B cell (primary cell): Measurements from ENCODE around the gene TBX10.

Experiments
- EZH2 ChIP-seq: IDR thresholded peaks from 2 replicates; pipeline ENCODE4 v1.6.1; 2012; ENCODE audit warnings: borderline replicate concordance, low read depth, mild to moderate bottlenecking, moderate library complexity, low read length; ENCODE audit not compliant: insufficient read depth, poor library complexity, severe bottlenecking
- TF ChIP-seq, protein P1 (sequence below): fragments of 200-600 bp; IDR thresholded peaks from one replicate; pipeline ENCODE4 v1.8.0; 2022; ENCODE audit warnings: antibody characterized with exemption, mild to moderate bottlenecking

DNA sequence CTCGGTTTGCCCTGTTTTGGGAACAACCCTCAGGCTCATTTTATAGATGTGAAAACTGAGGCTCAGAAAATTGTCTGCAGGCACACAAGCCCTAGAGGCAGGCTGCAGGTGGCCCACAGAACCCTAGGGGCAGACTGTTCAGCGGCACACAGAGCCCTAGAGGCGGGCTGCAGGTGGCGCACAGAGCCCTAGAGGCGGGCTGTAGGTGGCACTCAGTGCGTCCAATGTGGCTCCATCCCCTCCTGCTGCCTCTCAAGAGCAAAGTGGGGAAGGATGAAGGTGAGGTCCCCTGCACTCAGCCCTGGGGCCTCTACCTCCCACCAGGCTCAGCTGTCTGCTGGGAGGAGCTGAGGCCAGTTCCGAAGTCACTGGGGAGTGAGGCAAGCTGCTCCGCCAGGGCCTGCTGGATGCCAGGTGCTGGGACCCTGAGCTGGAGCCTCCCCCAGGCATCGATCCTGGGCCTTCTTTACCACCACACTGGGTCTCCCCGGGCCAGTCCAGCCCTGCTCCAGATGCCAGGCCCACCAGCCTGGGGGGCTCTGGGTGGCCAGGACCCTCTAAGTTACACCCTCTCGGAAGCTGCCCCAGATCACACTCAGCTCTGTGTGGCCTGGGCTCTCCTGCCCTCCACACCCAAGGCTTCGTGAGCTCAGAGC is 8.7 kb upstream of the TBX10 start:
- TF ChIP-seq, protein P1, sequence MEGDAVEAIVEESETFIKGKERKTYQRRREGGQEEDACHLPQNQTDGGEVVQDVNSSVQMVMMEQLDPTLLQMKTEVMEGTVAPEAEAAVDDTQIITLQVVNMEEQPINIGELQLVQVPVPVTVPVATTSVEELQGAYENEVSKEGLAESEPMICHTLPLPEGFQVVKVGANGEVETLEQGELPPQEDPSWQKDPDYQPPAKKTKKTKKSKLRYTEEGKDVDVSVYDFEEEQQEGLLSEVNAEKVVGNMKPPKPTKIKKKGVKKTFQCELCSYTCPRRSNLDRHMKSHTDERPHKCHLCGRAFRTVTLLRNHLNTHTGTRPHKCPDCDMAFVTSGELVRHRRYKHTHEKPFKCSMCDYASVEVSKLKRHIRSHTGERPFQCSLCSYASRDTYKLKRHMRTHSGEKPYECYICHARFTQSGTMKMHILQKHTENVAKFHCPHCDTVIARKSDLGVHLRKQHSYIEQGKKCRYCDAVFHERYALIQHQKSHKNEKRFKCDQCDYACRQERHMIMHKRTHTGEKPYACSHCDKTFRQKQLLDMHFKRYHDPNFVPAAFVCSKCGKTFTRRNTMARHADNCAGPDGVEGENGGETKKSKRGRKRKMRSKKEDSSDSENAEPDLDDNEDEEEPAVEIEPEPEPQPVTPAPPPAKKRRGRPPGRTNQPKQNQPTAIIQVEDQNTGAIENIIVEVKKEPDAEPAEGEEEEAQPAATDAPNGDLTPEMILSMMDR = peak; percentile 72
- TF ChIP-seq EZH2 = no peak
